ENCODE results near the gene RAB4A. TPM values are rescaled to one million over a fixed set of nuclear protein-coding genes. Genes with fewer than 3 reads are reported as not detected.

The RAB4A gene
- total RNA-seq, 1 donor from 2014 or later: 63.0 TPM

- peaks cover 7% of the 10 kb centered on the region for H3K27me3 Mint-ChIP-seq (ENCODE audit: unreplicated experiment)
- H3K9me3 Mint-ChIP-seq (ENCODE audit: unreplicated experiment): peaks cover 5% of the 10 kb centered on the region
- H3K27ac Mint-ChIP-seq (ENCODE audit: unreplicated experiment): peak overlapping the region; percentile 94
- DNase-seq: no peak
- TF ChIP-seq CTCF (IDR thresholded peaks at IDR 0.05; ENCODE audit: partially characterized antibody, unreplicated experiment): no peak
- H3K4me1 Mint-ChIP-seq (ENCODE audit: low read depth, unreplicated experiment): peaks cover 17% of the 10 kb centered on the region
- H3K4me3 Mint-ChIP-seq (ENCODE audit: unreplicated experiment): peak overlapping the region; percentile 99
- H3K36me3 Mint-ChIP-seq (ENCODE audit: unreplicated experiment): no peaks in the 10 kb centered on the region
Observed at GRCh38 chr1:229272164-229273158, 1.6 kb downstream of the RAB4A start.

GRCh38 chr1:229273507-229274232 lies 2.8 kb downstream of the RAB4A start:
- no peak for DNase-seq
- Mint-ChIP-seq H3K27ac (ENCODE audit: unreplicated experiment) (no peak overlapping the region), H3K27me3 (ENCODE audit: unreplicated experiment) (peaks cover 7% of the 10 kb centered on the region), H3K36me3 (ENCODE audit: unreplicated experiment) (no peaks in the 10 kb centered on the region), H3K4me1 (ENCODE audit: low read depth, unreplicated experiment) (peaks cover 17% of the 10 kb centered on the region), H3K4me3 (ENCODE audit: unreplicated experiment) (no peak overlapping the region), H3K9me3 (ENCODE audit: unreplicated experiment) (peaks cover 5% of the 10 kb centered on the region)
- no peak for TF ChIP-seq CTCF (IDR thresholded peaks at IDR 0.05; ENCODE audit: partially characterized antibody, unreplicated experiment)

- H3K4me1 Mint-ChIP-seq (ENCODE audit: low read depth, unreplicated experiment): peaks cover 21% of the 10 kb centered on the region
- H3K27ac Mint-ChIP-seq (ENCODE audit: unreplicated experiment): no peak overlapping the region
- H3K4me3 Mint-ChIP-seq (ENCODE audit: unreplicated experiment): no peak overlapping the region
- H3K27me3 Mint-ChIP-seq (ENCODE audit: unreplicated experiment): peaks cover 7% of the 10 kb centered on the region
- no peak for DNase-seq
- H3K9me3 Mint-ChIP-seq (ENCODE audit: unreplicated experiment): peaks cover 5% of the 10 kb centered on the region
- no peak for TF ChIP-seq CTCF (IDR thresholded peaks at IDR 0.05; ENCODE audit: partially characterized antibody, unreplicated experiment)
- H3K36me3 Mint-ChIP-seq (ENCODE audit: unreplicated experiment): no peaks in the 10 kb centered on the region
Observed at GRCh38 chr1:229275005-229275404, 4.1 kb downstream of the RAB4A start.

- Mint-ChIP-seq H3K9me3 (ENCODE audit: unreplicated experiment) (no peaks in the 10 kb centered on the region), H3K36me3 (ENCODE audit: unreplicated experiment) (no peaks in the 10 kb centered on the region), H3K4me3 (ENCODE audit: unreplicated experiment) (no peak overlapping the region), H3K4me1 (ENCODE audit: low read depth, unreplicated experiment) (peaks cover 15% of the 10 kb centered on the region), H3K27me3 (ENCODE audit: unreplicated experiment) (no peaks in the 10 kb centered on the region), H3K27ac (ENCODE audit: unreplicated experiment) (no peak overlapping the region)
- DNase-seq: peak; percentile 31
- TF ChIP-seq CTCF (IDR thresholded peaks at IDR 0.05; ENCODE audit: partially characterized antibody, unreplicated experiment): no peak
Observed at GRCh38 chr1:229278120-229278741, 7.3 kb downstream of the RAB4A start.

Measured in glutamatergic neuron (in vitro differentiated cells).